Measurements from ENCODE around the gene CDH13.
A peak's percentile ranks its signal among the peaks of the same experiment; 100 is the strongest.

CDH13 gene

DNA sequence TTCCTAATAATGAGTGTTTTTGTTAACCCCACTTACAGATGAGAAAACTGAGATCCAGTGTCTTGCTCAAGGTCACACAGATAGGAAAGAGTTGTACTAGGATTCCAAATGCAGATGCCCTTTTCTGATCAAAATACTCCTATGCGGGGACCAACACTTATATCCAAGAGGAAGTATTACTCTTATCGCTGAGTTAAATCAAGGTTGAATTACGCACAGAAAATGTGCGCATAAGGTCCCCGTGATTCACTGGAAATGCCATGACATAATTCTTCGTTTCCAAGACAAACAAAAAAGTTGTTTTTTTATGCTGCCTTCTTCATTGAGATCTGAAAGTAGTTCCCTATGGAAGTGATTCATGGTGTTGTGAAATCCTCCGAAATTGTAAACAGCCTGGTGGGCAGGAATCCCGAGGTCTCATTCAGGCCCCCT lies 717.2 kb downstream of the CDH13 start:
- H3K4me1 Mint-ChIP-seq, result peaks cover 9% of the 10 kb centered on the region
- no peaks in the 10 kb centered on the region for H3K36me3 Mint-ChIP-seq (ENCODE audit: low read depth)
- H3K27ac Mint-ChIP-seq, result no peak overlapping the region
- H3K9me3 Mint-ChIP-seq, result no peaks in the 10 kb centered on the region
- DNase-seq, result no peak
- no peak overlapping the region for H3K4me3 Mint-ChIP-seq
- TF ChIP-seq, protein P1, sequence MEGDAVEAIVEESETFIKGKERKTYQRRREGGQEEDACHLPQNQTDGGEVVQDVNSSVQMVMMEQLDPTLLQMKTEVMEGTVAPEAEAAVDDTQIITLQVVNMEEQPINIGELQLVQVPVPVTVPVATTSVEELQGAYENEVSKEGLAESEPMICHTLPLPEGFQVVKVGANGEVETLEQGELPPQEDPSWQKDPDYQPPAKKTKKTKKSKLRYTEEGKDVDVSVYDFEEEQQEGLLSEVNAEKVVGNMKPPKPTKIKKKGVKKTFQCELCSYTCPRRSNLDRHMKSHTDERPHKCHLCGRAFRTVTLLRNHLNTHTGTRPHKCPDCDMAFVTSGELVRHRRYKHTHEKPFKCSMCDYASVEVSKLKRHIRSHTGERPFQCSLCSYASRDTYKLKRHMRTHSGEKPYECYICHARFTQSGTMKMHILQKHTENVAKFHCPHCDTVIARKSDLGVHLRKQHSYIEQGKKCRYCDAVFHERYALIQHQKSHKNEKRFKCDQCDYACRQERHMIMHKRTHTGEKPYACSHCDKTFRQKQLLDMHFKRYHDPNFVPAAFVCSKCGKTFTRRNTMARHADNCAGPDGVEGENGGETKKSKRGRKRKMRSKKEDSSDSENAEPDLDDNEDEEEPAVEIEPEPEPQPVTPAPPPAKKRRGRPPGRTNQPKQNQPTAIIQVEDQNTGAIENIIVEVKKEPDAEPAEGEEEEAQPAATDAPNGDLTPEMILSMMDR (IDR thresholded peaks at IDR 0.05), result no peak
- H3K27me3 Mint-ChIP-seq (ENCODE audit: low read depth, poor library complexity), result peaks cover 6% of the 10 kb centered on the region

DNA sequence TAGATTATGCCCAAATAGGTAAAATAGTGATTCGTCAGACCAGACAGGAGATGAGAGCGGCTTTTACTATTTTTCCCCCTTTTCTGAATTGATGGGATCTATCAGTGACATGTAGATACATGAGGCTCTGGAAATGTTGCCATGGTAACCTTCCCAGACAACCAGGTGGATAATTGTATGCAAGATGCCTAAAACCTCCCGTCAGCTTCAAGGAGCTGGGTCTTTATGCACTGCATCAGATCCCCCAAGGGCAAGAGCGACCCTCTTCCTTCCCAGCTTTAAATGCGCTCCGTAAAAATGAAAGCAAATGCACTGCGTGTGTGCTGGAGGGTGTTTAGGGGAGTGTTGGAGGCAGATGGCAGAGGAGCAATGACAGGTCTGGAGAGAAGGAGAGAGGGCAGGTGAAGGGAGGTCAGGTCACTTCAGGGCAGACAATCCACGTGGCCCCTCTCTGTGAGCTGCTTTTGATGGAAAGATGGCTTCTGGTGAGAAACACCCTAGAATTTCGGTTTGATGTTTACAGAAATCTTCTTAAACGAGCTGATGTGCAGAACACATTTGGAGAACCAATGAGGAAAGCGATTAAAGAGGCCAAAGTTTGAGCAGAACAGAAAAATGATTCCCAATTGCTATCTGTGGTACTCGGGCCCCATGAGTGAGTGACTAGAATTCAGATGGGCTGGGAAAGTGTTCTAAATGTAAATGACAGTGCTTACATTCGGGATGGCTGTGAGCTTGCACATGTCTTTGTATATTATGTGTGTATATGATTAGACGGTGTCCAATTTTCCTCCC lies 719.3 kb downstream of the CDH13 start:
- DNase-seq, result no peak
- Mint-ChIP-seq H3K4me3 (no peak overlapping the region), H3K27me3 (ENCODE audit: low read depth, poor library complexity) (peaks cover 6% of the 10 kb centered on the region), H3K36me3 (ENCODE audit: low read depth) (no peaks in the 10 kb centered on the region), H3K27ac (no peak overlapping the region), H3K4me1 (peaks cover 23% of the 10 kb centered on the region), H3K9me3 (no peaks in the 10 kb centered on the region)
- TF ChIP-seq, protein P1 (IDR thresholded peaks at IDR 0.05), result no peak

DNA sequence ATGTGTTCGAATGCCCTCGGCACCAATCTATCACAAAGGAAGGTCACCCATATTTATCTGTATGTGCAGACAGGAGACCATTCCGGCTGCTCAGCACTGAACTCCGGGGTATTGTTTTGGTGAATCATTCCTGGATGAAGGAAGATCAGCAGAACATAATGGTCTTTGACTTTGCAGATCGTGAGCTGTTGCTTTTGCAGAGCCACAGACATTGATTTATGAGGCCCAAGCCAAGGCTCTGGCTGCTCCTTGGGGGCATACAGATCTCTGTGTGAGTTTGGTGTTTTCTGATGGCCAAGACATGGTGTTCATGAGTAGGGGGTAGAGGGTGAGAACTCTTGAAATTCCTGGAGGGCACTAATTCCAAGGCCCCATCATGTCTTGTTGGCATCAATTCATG lies 722.2 kb downstream of the CDH13 start:
- Mint-ChIP-seq H3K27ac (peak overlapping the region; percentile 72), H3K36me3 (ENCODE audit: low read depth) (no peaks in the 10 kb centered on the region), H3K4me3 (no peak overlapping the region), H3K9me3 (no peaks in the 10 kb centered on the region), H3K4me1 (peaks cover 30% of the 10 kb centered on the region), H3K27me3 (ENCODE audit: low read depth, poor library complexity) (peaks cover 5% of the 10 kb centered on the region)
- no peak for DNase-seq
- TF ChIP-seq, protein P1 (IDR thresholded peaks at IDR 0.05), result no peak

DNA sequence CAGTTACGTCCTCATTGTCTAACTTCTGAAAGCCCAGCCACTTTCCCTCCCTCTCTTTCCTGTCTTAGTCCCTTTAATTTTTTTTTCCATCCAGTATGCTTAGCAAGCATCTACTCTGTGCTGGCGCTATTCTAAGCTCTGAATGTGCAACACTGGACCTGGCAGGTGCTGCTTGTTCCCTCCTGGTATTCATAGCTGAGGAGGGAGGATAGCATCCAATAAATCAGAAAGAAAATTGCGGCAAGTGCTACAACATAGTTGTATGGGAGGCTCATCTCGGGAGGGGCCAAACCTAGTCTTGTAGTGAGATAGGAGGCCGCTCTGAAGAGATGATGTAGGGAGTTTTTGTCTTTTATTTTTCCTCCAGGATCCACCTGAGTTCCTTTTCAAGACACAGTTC lies 723.7 kb downstream of the CDH13 start:
- Mint-ChIP-seq H3K4me1 (peaks cover 30% of the 10 kb centered on the region), H3K9me3 (no peaks in the 10 kb centered on the region), H3K27me3 (ENCODE audit: low read depth, poor library complexity) (peaks cover 2% of the 10 kb centered on the region), H3K4me3 (no peak overlapping the region), H3K36me3 (ENCODE audit: low read depth) (no peaks in the 10 kb centered on the region), H3K27ac (no peak overlapping the region)
- TF ChIP-seq, protein P1 (IDR thresholded peaks at IDR 0.05), result no peak
- DNase-seq, result no peak

DNA sequence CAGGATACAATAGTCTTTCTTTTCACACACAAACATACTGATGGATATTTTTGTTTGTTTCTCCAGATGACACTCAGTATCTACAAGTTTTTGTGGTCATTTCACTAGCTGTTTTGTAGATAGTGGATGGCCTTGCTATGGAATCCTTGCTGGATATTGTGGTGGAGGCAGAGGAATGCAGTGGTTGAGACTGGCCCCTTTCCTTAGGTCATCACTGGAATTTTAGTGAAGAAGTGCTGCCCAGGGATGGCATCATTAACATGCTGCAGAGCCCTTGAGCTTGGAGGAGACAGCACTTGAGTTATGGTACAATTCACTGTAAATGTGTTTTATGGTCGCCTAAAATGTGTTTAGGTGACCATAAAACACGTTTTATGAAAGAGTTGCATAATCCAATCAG lies 725.1 kb downstream of the CDH13 start:
- Mint-ChIP-seq H3K4me1 (peaks cover 26% of the 10 kb centered on the region), H3K36me3 (ENCODE audit: low read depth) (no peaks in the 10 kb centered on the region), H3K4me3 (no peak overlapping the region), H3K27ac (no peak overlapping the region), H3K27me3 (ENCODE audit: low read depth, poor library complexity) (peaks cover 6% of the 10 kb centered on the region), H3K9me3 (no peaks in the 10 kb centered on the region)
- TF ChIP-seq, protein P1 (IDR thresholded peaks at IDR 0.05), result no peak
- DNase-seq, result no peak

DNA sequence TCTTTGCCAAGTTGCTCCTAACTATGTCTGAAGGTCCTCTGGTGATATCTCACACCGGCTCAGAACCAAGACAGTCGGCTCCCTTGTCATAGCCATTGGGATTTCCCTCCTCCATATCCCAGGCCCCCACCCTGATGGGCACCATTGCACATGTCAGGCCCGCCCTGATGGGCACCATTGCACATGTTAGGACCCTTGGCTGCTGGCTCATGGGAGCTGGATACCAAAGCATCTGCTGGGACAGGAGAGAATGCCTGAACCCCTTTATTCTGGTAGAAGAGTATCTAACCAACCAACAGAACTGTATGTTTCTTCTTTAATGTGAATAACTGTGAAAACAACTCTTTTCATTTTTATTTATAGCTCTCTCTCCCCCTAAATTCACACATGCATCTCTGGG lies 726.5 kb downstream of the CDH13 start:
- TF ChIP-seq, protein P1 (IDR thresholded peaks at IDR 0.05), result no peak
- Mint-ChIP-seq H3K27me3 (ENCODE audit: low read depth, poor library complexity) (peaks cover 6% of the 10 kb centered on the region), H3K27ac (no peak overlapping the region), H3K4me1 (peaks cover 26% of the 10 kb centered on the region), H3K4me3 (no peak overlapping the region), H3K36me3 (ENCODE audit: low read depth) (no peaks in the 10 kb centered on the region), H3K9me3 (no peaks in the 10 kb centered on the region)
- DNase-seq, result no peak

All from nephron progenitor cell (in vitro differentiated cells).